HEK293 (cell line): Measurements from ENCODE around the gene PTGIR.

Experiments
- HOXD13 ChIP-seq: sonication (generic); formaldehyde crosslinking; IDR thresholded peaks from 2 replicates; pipeline ENCODE4 v1.8.0; 2022; ENCODE audit warnings: missing genetic modification reagents, borderline replicate concordance
- KLF10 ChIP-seq: fragments of 450-650 bp; IDR thresholded peaks from 2 replicates; pipeline ENCODE4 v1.5.1; 2018; ENCODE audit warnings: missing biosample characterization, mild to moderate bottlenecking, missing genetic modification characterization
- PRDM1 ChIP-seq: fragments of 450-650 bp; formaldehyde crosslinking; IDR thresholded peaks from 2 replicates; pipeline ENCODE4; 2016; ENCODE audit warnings: missing biosample characterization, missing genetic modification characterization
- TCF7L2 ChIP-seq: IDR thresholded peaks from 2 replicates; pipeline ENCODE4 v1.6.1; 2011; ENCODE audit warnings: low read depth, mild to moderate bottlenecking, inconsistent platforms, low read length, moderate library complexity, borderline replicate concordance
- ZBTB8A ChIP-seq: fragments of 450-650 bp; formaldehyde crosslinking; IDR thresholded peaks from 2 replicates; pipeline ENCODE4 v1.5.1; 2016; ENCODE audit warnings: missing biosample characterization, missing genetic modification characterization
- ZIC2 ChIP-seq: fragments of 450-650 bp; formaldehyde crosslinking; IDR thresholded peaks from 2 replicates; pipeline ENCODE4 v1.5.1; 2016; ENCODE audit warnings: missing biosample characterization, missing genetic modification characterization
- ZNF16 ChIP-seq: fragments of 450-650 bp; formaldehyde crosslinking; IDR thresholded peaks from 2 replicates; pipeline ENCODE4 v1.5.1; 2016; ENCODE audit warnings: low read depth, missing biosample characterization, missing genetic modification characterization
- ZNF302 ChIP-seq: fragments of 450-650 bp; formaldehyde crosslinking; IDR thresholded peaks from 2 replicates; pipeline ENCODE4 v1.5.1; 2016; ENCODE audit warnings: missing biosample characterization, missing genetic modification characterization, low read depth
- ZNF350 ChIP-seq: fragments of 450-650 bp; formaldehyde crosslinking; IDR thresholded peaks from 2 replicates; pipeline ENCODE4 v1.5.0; 2017; ENCODE audit warnings: missing biosample characterization, mild to moderate bottlenecking, missing genetic modification characterization
- ZNF391 ChIP-seq: fragments of 450-650 bp; formaldehyde crosslinking; IDR thresholded peaks from 2 replicates; pipeline ENCODE4 v1.5.1; 2016; ENCODE audit warnings: low read depth, missing biosample characterization, missing genetic modification characterization, borderline replicate concordance
- ZNF394 ChIP-seq: fragments of 450-650 bp; formaldehyde crosslinking; IDR thresholded peaks from 2 replicates; pipeline ENCODE4 v1.5.1; 2016; ENCODE audit warnings: missing biosample characterization, missing genetic modification characterization, mild to moderate bottlenecking, moderate library complexity, borderline replicate concordance
- ZNF473 ChIP-seq: fragments of 450-650 bp; formaldehyde crosslinking; IDR thresholded peaks from 2 replicates; pipeline ENCODE4 v1.5.1; 2017; ENCODE audit warnings: missing biosample characterization, missing genetic modification characterization
- ZNF530 ChIP-seq: fragments of 450-650 bp; formaldehyde crosslinking; IDR thresholded peaks from 2 replicates; pipeline ENCODE4 v1.5.1; 2016; ENCODE audit warnings: low read depth, missing biosample characterization, missing genetic modification characterization
- ZNF768 ChIP-seq: fragments of 450-650 bp; formaldehyde crosslinking; IDR thresholded peaks from 2 replicates; pipeline ENCODE4 v1.5.1; 2018; ENCODE audit warnings: missing biosample characterization, mild to moderate bottlenecking, missing genetic modification characterization
- ZSCAN23 ChIP-seq: fragments of 450-650 bp; formaldehyde crosslinking; IDR thresholded peaks from 2 replicates; pipeline ENCODE4 v1.5.1; 2016; ENCODE audit warnings: missing biosample characterization, missing genetic modification characterization
- ZSCAN30 ChIP-seq: fragments of 450-650 bp; IDR thresholded peaks from 2 replicates; pipeline ENCODE4 v1.5.1; 2018; ENCODE audit warnings: missing biosample characterization, mild to moderate bottlenecking, missing genetic modification characterization, moderate library complexity
- TF ChIP-seq, protein P1 (sequence below): fragments of 450-650 bp; formaldehyde crosslinking; IDR thresholded peaks from 2 replicates; pipeline ENCODE4 v1.5.1; 2016; ENCODE audit warnings: missing biosample characterization, missing genetic modification characterization
- TF ChIP-seq, protein P2 (sequence below): fragments of 450-650 bp; IDR thresholded peaks from 2 replicates; pipeline ENCODE4 v1.5.1; 2018; ENCODE audit warnings: missing biosample characterization, missing genetic modification characterization
- TF ChIP-seq, protein P3 (sequence below): fragments of 450-650 bp; formaldehyde crosslinking; IDR thresholded peaks from 2 replicates; pipeline ENCODE4 v1.5.1; 2016; ENCODE audit warnings: missing biosample characterization, missing genetic modification characterization
- TF ChIP-seq, protein P4 (sequence below): fragments of 450-650 bp; formaldehyde crosslinking; conservative IDR thresholded peaks from 2 replicates; pipeline ENCODE4 v1.5.1; 2016; ENCODE audit warnings: low read depth, missing biosample characterization, missing genetic modification characterization
- TF ChIP-seq, protein P5 (sequence below): fragments of 450-650 bp; formaldehyde crosslinking; IDR thresholded peaks from 2 replicates; pipeline ENCODE4 v1.5.1; 2016; ENCODE audit warnings: missing biosample characterization, missing genetic modification characterization, borderline replicate concordance

Gene PTGIR

DNA sequence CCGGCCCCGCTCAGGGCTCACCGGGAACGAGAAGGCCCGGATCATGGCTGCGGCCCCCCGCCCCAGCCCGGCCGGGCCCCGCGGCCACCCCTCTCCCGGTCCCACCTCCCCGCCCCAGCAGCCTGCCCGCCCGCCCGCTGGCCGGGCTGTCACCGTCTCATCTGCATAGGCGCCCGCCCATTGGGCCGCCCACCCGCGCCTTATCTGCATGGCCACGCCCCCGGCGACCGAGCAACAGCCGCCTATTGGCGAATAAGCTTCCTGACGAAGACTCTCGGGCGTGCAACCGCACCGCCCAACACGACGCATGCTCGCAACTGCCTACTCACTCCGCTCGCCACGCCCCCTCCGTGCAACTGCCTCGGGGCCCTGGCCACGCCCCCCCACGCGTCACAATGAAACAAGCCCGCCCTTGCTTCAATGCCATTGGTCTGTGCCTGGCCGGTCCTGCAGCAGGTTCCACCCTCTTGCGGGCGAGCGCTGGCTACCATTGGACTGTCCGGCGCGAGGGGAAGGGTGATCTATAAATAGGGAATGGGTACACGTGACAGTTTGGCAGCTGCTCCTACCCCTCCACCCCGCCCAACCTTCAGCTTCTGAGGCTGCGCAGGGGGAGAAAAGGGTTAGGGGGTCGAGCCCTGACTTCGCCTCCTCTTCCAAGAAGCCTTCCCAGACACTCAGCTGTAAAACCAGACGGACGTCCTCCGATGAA, 36.3 kb upstream of the PTGIR start, which contains the start of gene DACT3 (continued):
- TF ChIP-seq, protein P1, sequence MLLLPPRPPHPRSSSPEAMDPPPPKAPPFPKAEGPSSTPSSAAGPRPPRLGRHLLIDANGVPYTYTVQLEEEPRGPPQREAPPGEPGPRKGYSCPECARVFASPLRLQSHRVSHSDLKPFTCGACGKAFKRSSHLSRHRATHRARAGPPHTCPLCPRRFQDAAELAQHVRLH (tag by site-specific recombination) = no peak
- TF ChIP-seq ZNF391 (no peak), ZBTB8A (peak; percentile 74), ZSCAN30 (tag by site-specific recombination) (no peak), HOXD13 (CRISPR knock-in tag) (no peak), TCF7L2 (no peak), KLF10 (tag by site-specific recombination) (peak; percentile 14; the same call in 1 of the 2 replicates), PRDM1 (no peak), ZNF350 (tag by site-specific recombination) (no peak), ZNF473 (no peak), ZNF394 (tag by site-specific recombination) (no peak), ZNF302 (tag by site-specific recombination) (no peak), ZIC2 (tag by site-specific recombination) (no peak), ZNF16 (tag by site-specific recombination) (no peak), ZSCAN23 (tag by site-specific recombination) (no peak), ZNF768 (tag by site-specific recombination) (no peak), ZNF530 (tag by site-specific recombination) (no peak)
- TF ChIP-seq, protein P2, sequence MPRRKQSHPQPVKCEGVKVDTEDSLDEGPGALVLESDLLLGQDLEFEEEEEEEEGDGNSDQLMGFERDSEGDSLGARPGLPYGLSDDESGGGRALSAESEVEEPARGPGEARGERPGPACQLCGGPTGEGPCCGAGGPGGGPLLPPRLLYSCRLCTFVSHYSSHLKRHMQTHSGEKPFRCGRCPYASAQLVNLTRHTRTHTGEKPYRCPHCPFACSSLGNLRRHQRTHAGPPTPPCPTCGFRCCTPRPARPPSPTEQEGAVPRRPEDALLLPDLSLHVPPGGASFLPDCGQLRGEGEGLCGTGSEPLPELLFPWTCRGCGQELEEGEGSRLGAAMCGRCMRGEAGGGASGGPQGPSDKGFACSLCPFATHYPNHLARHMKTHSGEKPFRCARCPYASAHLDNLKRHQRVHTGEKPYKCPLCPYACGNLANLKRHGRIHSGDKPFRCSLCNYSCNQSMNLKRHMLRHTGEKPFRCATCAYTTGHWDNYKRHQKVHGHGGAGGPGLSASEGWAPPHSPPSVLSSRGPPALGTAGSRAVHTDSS (tag by site-specific recombination) = peak; percentile 2; the same call in 1 of the 2 replicates
- TF ChIP-seq, protein P3, sequence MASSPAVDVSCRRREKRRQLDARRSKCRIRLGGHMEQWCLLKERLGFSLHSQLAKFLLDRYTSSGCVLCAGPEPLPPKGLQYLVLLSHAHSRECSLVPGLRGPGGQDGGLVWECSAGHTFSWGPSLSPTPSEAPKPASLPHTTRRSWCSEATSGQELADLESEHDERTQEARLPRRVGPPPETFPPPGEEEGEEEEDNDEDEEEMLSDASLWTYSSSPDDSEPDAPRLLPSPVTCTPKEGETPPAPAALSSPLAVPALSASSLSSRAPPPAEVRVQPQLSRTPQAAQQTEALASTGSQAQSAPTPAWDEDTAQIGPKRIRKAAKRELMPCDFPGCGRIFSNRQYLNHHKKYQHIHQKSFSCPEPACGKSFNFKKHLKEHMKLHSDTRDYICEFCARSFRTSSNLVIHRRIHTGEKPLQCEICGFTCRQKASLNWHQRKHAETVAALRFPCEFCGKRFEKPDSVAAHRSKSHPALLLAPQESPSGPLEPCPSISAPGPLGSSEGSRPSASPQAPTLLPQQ (tag by site-specific recombination) = no peak; the same call in 1 of the 2 replicates
- TF ChIP-seq, protein P4, sequence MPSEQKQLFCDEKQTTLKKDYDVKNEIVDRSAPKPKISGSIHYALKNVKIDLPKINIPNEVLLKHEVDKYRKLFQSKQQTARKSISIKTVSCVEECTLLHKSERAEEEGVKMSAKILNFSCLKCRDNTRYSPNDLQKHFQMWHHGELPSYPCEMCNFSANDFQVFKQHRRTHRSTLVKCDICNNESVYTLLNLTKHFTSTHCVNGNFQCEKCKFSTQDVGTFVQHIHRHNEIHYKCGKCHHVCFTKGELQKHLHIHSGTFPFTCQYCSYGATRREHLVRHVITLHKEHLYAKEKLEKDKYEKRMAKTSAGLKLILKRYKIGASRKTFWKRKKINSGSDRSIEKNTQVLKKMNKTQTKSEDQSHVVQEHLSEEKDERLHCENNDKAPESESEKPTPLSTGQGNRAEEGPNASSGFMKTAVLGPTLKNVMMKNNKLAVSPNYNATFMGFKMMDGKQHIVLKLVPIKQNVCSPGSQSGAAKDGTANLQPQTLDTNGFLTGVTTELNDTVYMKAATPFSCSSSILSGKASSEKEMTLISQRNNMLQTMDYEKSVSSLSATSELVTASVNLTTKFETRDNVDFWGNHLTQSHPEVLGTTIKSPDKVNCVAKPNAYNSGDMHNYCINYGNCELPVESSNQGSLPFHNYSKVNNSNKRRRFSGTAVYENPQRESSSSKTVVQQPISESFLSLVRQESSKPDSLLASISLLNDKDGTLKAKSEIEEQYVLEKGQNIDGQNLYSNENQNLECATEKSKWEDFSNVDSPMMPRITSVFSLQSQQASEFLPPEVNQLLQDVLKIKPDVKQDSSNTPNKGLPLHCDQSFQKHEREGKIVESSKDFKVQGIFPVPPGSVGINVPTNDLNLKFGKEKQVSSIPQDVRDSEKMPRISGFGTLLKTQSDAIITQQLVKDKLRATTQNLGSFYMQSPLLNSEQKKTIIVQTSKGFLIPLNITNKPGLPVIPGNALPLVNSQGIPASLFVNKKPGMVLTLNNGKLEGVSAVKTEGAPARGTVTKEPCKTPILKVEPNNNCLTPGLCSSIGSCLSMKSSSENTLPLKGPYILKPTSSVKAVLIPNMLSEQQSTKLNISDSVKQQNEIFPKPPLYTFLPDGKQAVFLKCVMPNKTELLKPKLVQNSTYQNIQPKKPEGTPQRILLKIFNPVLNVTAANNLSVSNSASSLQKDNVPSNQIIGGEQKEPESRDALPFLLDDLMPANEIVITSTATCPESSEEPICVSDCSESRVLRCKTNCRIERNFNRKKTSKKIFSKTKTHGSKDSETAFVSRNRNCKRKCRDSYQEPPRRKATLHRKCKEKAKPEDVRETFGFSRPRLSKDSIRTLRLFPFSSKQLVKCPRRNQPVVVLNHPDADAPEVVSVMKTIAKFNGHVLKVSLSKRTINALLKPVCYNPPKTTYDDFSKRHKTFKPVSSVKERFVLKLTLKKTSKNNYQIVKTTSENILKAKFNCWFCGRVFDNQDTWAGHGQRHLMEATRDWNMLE (tag by site-specific recombination) = no peak
- TF ChIP-seq, protein P5, sequence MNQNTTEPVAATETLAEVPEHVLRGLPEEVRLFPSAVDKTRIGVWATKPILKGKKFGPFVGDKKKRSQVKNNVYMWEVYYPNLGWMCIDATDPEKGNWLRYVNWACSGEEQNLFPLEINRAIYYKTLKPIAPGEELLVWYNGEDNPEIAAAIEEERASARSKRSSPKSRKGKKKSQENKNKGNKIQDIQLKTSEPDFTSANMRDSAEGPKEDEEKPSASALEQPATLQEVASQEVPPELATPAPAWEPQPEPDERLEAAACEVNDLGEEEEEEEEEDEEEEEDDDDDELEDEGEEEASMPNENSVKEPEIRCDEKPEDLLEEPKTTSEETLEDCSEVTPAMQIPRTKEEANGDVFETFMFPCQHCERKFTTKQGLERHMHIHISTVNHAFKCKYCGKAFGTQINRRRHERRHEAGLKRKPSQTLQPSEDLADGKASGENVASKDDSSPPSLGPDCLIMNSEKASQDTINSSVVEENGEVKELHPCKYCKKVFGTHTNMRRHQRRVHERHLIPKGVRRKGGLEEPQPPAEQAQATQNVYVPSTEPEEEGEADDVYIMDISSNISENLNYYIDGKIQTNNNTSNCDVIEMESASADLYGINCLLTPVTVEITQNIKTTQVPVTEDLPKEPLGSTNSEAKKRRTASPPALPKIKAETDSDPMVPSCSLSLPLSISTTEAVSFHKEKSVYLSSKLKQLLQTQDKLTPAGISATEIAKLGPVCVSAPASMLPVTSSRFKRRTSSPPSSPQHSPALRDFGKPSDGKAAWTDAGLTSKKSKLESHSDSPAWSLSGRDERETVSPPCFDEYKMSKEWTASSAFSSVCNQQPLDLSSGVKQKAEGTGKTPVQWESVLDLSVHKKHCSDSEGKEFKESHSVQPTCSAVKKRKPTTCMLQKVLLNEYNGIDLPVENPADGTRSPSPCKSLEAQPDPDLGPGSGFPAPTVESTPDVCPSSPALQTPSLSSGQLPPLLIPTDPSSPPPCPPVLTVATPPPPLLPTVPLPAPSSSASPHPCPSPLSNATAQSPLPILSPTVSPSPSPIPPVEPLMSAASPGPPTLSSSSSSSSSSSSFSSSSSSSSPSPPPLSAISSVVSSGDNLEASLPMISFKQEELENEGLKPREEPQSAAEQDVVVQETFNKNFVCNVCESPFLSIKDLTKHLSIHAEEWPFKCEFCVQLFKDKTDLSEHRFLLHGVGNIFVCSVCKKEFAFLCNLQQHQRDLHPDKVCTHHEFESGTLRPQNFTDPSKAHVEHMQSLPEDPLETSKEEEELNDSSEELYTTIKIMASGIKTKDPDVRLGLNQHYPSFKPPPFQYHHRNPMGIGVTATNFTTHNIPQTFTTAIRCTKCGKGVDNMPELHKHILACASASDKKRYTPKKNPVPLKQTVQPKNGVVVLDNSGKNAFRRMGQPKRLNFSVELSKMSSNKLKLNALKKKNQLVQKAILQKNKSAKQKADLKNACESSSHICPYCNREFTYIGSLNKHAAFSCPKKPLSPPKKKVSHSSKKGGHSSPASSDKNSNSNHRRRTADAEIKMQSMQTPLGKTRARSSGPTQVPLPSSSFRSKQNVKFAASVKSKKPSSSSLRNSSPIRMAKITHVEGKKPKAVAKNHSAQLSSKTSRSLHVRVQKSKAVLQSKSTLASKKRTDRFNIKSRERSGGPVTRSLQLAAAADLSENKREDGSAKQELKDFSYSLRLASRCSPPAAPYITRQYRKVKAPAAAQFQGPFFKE (tag by site-specific recombination) = no peak
